ENCODE data around the gene ZGPAT.
A peak's percentile ranks its signal among the peaks of the same experiment; 100 is the strongest.
"Not testable (repeated sequence)": the region's sequence is repeated elsewhere in the genome, so short reads cannot be mapped to it uniquely, and the experiment has no call there.

The ZGPAT gene

GRCh38 chr20:63707558-63708300, at the start of gene ZGPAT, which contains the start of gene ARFRP1:
TSS of gene ZGPAT (plus strand) at chr20:63708039. CDS start at chr20:63708581, 542 bp downstream.
TSS of gene ARFRP1 (minus strand) at chr20:63707976. CDS start at chr20:63707091, 885 bp downstream.
- Histone ChIP-seq H3K4me1 (ENCODE audit: insufficient read depth, low read length) (0 out of 2 replicates have a peak, but pooled peaks cover 5% of the 10 kb centered on the region), H3K36me3 (ENCODE audit: insufficient read depth, low read length) (peaks cover 25% of the 10 kb centered on the region), H3K9ac (ENCODE audit: low read depth, low read length) (peak within 1 kb of the TSS; percentile 80), H3K9me3 (ENCODE audit: control insufficient read depth, insufficient read depth, low read length) (no peaks in the 10 kb centered on the region)

- peaks cover 7% of the 10 kb centered on the region for H3K4me1 ChIP-seq (ENCODE audit: insufficient read depth, low read length)
Measured at GRCh38 chr20:63658749-63659187, 49.1 kb upstream of the ZGPAT start.

GRCh38 chr20:63659370-63659769, 48.5 kb upstream of the ZGPAT start:
- H3K4me1 ChIP-seq (ENCODE audit: insufficient read depth, low read length), result peaks cover 3% of the 10 kb centered on the region
- H3K36me3 ChIP-seq (ENCODE audit: insufficient read depth, low read length), result 0 out of 2 replicates have a peak, but pooled peaks cover 4% of the 10 kb centered on the region
- H3K9ac ChIP-seq (ENCODE audit: low read depth, low read length), result peak overlapping the region; percentile 81; the same call in 1 of the 2 replicates
- no peaks in the 10 kb centered on the region for H3K9me3 ChIP-seq (ENCODE audit: control insufficient read depth, insufficient read depth, low read length)

More at GRCh38 chr20:63658749-63659187, 49.1 kb upstream of the ZGPAT start:
- no peaks in the 10 kb centered on the region for H3K9me3 ChIP-seq (ENCODE audit: control insufficient read depth, insufficient read depth, low read length)
- H3K36me3 ChIP-seq (ENCODE audit: insufficient read depth, low read length), result 0 out of 2 replicates have a peak, but pooled peaks cover 4% of the 10 kb centered on the region
- H3K9ac ChIP-seq (ENCODE audit: low read depth, low read length), result peak overlapping the region; percentile 81; the same call in 1 of the 2 replicates

- H3K36me3 ChIP-seq (ENCODE audit: insufficient read depth, low read length); H3K4me1 ChIP-seq (ENCODE audit: insufficient read depth, low read length); H3K9ac ChIP-seq (ENCODE audit: low read depth, low read length); H3K9me3 ChIP-seq (ENCODE audit: control insufficient read depth, insufficient read depth, low read length): not testable (repeated sequence)
Measured at GRCh38 chr20:63660174-63660573, 47.7 kb upstream of the ZGPAT start.

- Histone ChIP-seq H3K4me1 (ENCODE audit: insufficient read depth, low read length) (no peaks in the 10 kb centered on the region; the same call in 1 of the 2 replicates), H3K36me3 (ENCODE audit: insufficient read depth, low read length) (0 out of 2 replicates have a peak, but pooled peaks cover 4% of the 10 kb centered on the region), H3K9ac (ENCODE audit: low read depth, low read length) (no peak overlapping the region), H3K9me3 (ENCODE audit: control insufficient read depth, insufficient read depth, low read length) (no peaks in the 10 kb centered on the region)
Measured at GRCh38 chr20:63660622-63661021, 47.2 kb upstream of the ZGPAT start.

GRCh38 chr20:63661108-63661507, 46.7 kb upstream of the ZGPAT start:
- Histone ChIP-seq H3K4me1 (ENCODE audit: insufficient read depth, low read length) (no peaks in the 10 kb centered on the region; the same call in 1 of the 2 replicates), H3K9ac (ENCODE audit: low read depth, low read length) (no peak overlapping the region), H3K36me3 (ENCODE audit: insufficient read depth, low read length) (0 out of 2 replicates have a peak, but pooled peaks cover 4% of the 10 kb centered on the region), H3K9me3 (ENCODE audit: control insufficient read depth, insufficient read depth, low read length) (no peaks in the 10 kb centered on the region)

- H3K9me3 ChIP-seq (ENCODE audit: control insufficient read depth, insufficient read depth, low read length), result no peaks in the 10 kb centered on the region
- 0 out of 2 replicates have a peak, but pooled peaks cover 4% of the 10 kb centered on the region for H3K36me3 ChIP-seq (ENCODE audit: insufficient read depth, low read length)
- H3K9ac ChIP-seq (ENCODE audit: low read depth, low read length), result no peak overlapping the region
- H3K4me1 ChIP-seq (ENCODE audit: insufficient read depth, low read length), result no peaks in the 10 kb centered on the region; the same call in 1 of the 2 replicates
Measured at GRCh38 chr20:63661959-63662812, 45.7 kb upstream of the ZGPAT start.

GRCh38 chr20:63662813-63663189, 45.0 kb upstream of the ZGPAT start:
- no peak overlapping the region for H3K9ac ChIP-seq (ENCODE audit: low read depth, low read length)
- H3K4me1 ChIP-seq (ENCODE audit: insufficient read depth, low read length), result no peaks in the 10 kb centered on the region; the same call in 1 of the 2 replicates
- H3K36me3 ChIP-seq (ENCODE audit: insufficient read depth, low read length), result peaks cover 7% of the 10 kb centered on the region; the same call in 1 of the 2 replicates
- no peaks in the 10 kb centered on the region for H3K9me3 ChIP-seq (ENCODE audit: control insufficient read depth, insufficient read depth, low read length)

GRCh38 chr20:63663332-63664066, 44.3 kb upstream of the ZGPAT start:
- Histone ChIP-seq H3K36me3 (ENCODE audit: insufficient read depth, low read length) (peaks cover 7% of the 10 kb centered on the region; the same call in 1 of the 2 replicates), H3K9ac (ENCODE audit: low read depth, low read length) (no peak overlapping the region), H3K4me1 (ENCODE audit: insufficient read depth, low read length) (no peaks in the 10 kb centered on the region; the same call in 1 of the 2 replicates), H3K9me3 (ENCODE audit: control insufficient read depth, insufficient read depth, low read length) (no peaks in the 10 kb centered on the region)

GRCh38 chr20:63664143-63664851, 43.5 kb upstream of the ZGPAT start:
- Histone ChIP-seq H3K9me3 (ENCODE audit: control insufficient read depth, insufficient read depth, low read length) (no peaks in the 10 kb centered on the region), H3K9ac (ENCODE audit: low read depth, low read length) (no peak overlapping the region), H3K4me1 (ENCODE audit: insufficient read depth, low read length) (no peaks in the 10 kb centered on the region), H3K36me3 (ENCODE audit: insufficient read depth, low read length) (peaks cover 7% of the 10 kb centered on the region; the same call in 1 of the 2 replicates)

- Histone ChIP-seq H3K9ac (ENCODE audit: low read depth, low read length) (no peak overlapping the region), H3K9me3 (ENCODE audit: control insufficient read depth, insufficient read depth, low read length) (no peaks in the 10 kb centered on the region), H3K36me3 (ENCODE audit: insufficient read depth, low read length) (peaks cover 7% of the 10 kb centered on the region; the same call in 1 of the 2 replicates), H3K4me1 (ENCODE audit: insufficient read depth, low read length) (no peaks in the 10 kb centered on the region)
Measured at GRCh38 chr20:63664861-63665594, 42.8 kb upstream of the ZGPAT start.

- peaks cover 10% of the 10 kb centered on the region for H3K36me3 ChIP-seq (ENCODE audit: insufficient read depth, low read length)
- no peaks in the 10 kb centered on the region for H3K4me1 ChIP-seq (ENCODE audit: insufficient read depth, low read length)
- no peaks in the 10 kb centered on the region for H3K9me3 ChIP-seq (ENCODE audit: control insufficient read depth, insufficient read depth, low read length)
- H3K9ac ChIP-seq (ENCODE audit: low read depth, low read length), result no peak overlapping the region
Measured at GRCh38 chr20:63665708-63666107, 42.1 kb upstream of the ZGPAT start.

- H3K9ac ChIP-seq (ENCODE audit: low read depth, low read length), result no peak overlapping the region
- H3K9me3 ChIP-seq (ENCODE audit: control insufficient read depth, insufficient read depth, low read length), result no peaks in the 10 kb centered on the region
- H3K4me1 ChIP-seq (ENCODE audit: insufficient read depth, low read length), result no peaks in the 10 kb centered on the region
- peaks cover 7% of the 10 kb centered on the region for H3K36me3 ChIP-seq (ENCODE audit: insufficient read depth, low read length)
Measured at GRCh38 chr20:63667858-63668257, 40.0 kb upstream of the ZGPAT start.
